Esophagus squamous epithelium (tissue), 4 donors: ENCODE results near the gene MRM2.

Experiments used
- POLR2A ChIP-seq, 4 donors: fragments of 450-650 bp; IDR thresholded peaks; one replicate each; pipeline ENCODE4 v1.6.1; 2017; ENCODE audit warnings: antibody characterized with exemption in 4 of 4, mild to moderate bottlenecking in 4 of 4, moderate library complexity in 3 of 4
- TF ChIP-seq, protein P1 (sequence below), 6 experiments: fragments of 450-650 bp in 4 of 6; fragments of 200-600 bp in 2 of 6; sonication (generic) in 2 of 6; IDR thresholded peaks; one replicate each; pipeline ENCODE4 v1.5.1; 2016 to 2019; ENCODE audit warnings: antibody characterized with exemption in 6 of 6, mild to moderate bottlenecking in 4 of 6, moderate library complexity in 4 of 6

DNA sequence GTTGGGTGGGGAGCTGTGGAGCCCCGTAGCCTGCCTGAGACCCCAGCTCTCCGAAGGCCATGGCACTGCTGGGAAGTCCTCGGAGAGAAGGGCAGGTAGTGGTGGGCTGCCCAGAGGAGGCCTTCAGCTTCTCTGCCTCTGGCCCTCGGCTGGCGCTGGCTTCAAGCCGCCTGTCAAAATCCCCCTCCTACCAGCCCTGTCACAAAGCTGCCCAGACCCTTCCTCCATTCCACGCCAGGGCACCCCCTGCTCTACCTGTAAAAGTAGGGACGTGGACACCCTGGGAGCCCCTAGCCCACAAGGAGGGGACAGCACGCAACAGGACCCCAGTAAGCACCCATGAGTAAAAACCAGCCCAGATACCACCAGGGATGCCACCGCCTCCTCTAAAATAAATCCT, 40.9 kb downstream of the MRM2 start:
- TF ChIP-seq, protein P1, sequence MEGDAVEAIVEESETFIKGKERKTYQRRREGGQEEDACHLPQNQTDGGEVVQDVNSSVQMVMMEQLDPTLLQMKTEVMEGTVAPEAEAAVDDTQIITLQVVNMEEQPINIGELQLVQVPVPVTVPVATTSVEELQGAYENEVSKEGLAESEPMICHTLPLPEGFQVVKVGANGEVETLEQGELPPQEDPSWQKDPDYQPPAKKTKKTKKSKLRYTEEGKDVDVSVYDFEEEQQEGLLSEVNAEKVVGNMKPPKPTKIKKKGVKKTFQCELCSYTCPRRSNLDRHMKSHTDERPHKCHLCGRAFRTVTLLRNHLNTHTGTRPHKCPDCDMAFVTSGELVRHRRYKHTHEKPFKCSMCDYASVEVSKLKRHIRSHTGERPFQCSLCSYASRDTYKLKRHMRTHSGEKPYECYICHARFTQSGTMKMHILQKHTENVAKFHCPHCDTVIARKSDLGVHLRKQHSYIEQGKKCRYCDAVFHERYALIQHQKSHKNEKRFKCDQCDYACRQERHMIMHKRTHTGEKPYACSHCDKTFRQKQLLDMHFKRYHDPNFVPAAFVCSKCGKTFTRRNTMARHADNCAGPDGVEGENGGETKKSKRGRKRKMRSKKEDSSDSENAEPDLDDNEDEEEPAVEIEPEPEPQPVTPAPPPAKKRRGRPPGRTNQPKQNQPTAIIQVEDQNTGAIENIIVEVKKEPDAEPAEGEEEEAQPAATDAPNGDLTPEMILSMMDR (IDR thresholded peaks at IDR 0.05), result no peak
- TF ChIP-seq POLR2A (IDR thresholded peaks at IDR 0.05), result no peak
